NCI-H2171 (cell line): ENCODE measurements around the gene PRTG.
"Not testable (repeated sequence)": the region's sequence is repeated elsewhere in the genome, so short reads cannot be mapped to it uniquely, and the experiment has no call there.

Source experiments
- DNase-seq: peaks from one replicate; lab custom pipeline; 2025; lab: John Stamatoyannopoulos, UW

Gene PRTG

DNA sequence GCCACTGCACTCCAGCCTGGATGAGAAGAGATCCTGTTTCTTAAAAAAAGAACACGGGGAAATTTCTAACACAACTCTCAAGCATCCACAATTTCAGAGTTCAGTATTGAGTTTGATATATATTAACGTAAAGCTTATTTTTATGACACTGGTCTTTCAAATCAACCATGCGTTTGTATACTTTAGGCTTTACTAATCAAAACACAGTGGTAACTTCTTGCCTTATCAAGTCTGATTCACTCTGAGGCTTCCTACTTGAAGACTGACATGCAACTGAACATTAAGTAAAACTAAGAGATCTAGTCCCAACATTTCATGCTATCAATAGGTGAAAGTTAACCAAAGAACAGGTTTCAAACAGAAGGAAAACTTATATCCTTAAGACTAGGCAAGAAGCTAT is 46.7 kb downstream of the PRTG start:
- DNase-seq, result no peak

DNA sequence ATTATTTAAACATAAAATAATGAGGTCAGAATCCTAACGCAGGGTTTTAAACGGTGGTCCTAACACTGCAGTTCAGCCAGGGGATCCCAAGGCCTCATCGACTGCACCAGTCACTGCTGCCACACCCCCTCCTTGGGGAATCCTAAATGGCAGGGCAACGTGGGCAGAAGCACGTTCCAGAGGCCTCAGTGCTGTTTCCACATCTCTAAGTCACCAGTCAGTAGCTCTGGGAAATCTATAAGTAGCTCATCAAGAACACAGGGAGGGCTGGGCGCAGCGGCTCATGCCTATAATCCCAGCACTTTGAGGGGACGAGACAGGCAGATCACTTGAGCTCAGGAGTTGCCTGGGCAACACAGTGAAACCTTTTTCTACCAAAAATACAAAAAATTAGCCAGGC is 47.5 kb downstream of the PRTG start:
- no peak for DNase-seq

DNA sequence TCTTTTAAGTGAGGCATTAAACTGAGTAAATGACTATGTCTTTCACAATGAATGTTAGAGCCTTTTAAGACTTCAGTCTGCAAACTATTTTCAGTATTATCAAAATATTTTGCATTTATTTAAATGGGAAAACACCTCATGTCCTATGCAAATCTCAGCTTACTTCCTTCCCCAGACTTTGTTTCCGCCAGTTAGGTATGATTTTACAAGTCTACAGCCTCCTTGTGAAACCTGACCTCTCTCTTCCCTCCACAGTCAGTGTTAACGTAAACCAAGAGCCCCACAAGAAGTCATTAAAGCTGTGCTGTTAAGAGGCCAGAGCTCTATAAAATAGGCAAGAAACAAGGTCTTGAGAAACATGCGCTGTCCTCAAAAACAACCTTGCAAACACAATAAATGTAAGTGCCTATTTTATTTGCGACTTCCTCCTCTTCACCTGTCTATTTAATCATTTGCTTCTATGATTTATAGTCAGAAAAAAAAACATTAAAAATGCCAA is 48.3 kb downstream of the PRTG start:
- peak; percentile 16 for DNase-seq

GRCh38 chr15:55693116-55693515 is 49.8 kb downstream of the PRTG start:
- not testable (repeated sequence) for DNase-seq

DNA sequence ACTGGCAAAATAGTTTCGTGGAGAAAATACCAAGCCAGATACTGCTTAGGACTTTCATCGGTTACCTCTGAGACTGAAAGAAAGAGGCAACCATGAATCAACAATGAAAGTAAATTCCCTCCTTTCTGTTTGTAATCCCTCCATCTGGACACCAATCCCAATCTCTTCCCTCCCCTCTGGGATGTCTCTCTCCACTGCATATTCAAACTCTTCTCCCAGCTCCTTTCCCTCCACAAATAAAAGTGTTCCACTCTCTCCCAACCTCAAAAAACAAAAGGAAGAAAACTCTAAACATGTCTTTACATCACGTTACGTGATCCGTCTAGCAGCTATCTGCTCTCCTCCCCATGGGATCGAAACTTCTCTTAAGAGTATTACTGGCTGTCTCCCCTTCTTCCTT is 55.2 kb downstream of the PRTG start:
- no peak for DNase-seq

DNA sequence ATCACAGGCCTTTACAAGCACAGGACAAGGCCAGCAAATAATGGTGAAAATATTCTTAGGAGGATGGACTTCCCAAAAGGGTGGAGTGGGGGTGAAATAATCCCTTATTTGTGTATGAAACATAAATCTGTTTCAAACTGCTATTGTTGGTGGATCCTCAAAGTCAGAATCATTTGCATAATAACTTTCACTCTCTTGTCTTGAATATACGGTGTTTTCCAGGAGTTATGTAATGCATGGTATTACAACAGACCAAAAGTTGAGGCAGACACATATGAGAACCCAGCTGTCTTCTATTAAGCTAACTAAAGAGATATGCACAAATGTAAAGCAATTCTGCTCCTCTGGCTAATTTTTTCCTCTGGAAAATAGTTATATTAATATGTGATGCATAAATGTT is 57.7 kb downstream of the PRTG start:
- DNase-seq, result no peak

- DNase-seq, result no peak
These were observed 59.6 kb downstream of the PRTG start for GRCh38 chr15:55683376-55683775.

DNA sequence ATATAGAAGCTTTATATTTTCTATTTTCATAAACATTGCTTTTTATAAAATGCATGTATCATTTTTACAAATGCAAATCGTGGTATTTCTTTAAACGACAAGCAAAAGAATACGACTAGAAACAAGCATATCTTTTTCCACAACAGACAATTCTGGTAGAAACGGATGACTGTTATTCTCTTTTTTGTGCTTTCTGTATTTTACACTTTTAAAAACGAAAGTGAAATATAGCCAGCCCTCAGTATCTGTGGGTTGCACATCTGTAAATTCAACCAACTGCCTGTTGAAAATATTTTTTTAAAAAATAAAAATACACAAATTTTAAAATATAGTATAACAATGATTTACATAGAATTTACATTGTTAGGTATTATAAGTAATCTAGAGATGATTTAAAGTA is 61.3 kb downstream of the PRTG start:
- no peak for DNase-seq

GRCh38 chr15:55676507-55676906 is 66.4 kb downstream of the PRTG start:
- DNase-seq, result no peak

GRCh38 chr15:55673287-55673686 is 69.7 kb downstream of the PRTG start:
- DNase-seq, result no peak

- no peak for DNase-seq
These were observed 73.7 kb downstream of the PRTG start for GRCh38 chr15:55669270-55669669.

- DNase-seq, result no peak
These were observed 77.2 kb downstream of the PRTG start for GRCh38 chr15:55665605-55666227.

DNA sequence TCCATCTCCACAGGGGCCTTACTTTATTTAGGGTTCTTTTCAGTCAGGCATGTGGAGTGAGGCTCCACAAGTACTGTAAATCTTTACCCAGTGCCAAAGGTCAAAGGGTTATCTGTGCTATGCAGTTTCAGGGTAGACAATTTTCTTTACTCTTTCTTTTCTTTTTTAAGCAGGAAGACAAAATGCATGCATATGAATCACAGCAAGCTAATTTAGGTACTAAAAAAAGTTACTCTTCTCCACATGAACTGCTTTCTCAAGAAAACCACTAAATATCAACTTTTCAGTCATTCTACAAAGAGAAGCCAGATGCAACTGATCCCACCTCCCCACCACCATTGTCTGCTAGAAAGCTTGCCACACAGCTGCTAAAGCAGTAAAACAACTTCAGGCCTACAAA is 81.5 kb downstream of the PRTG start:
- no peak for DNase-seq

DNA sequence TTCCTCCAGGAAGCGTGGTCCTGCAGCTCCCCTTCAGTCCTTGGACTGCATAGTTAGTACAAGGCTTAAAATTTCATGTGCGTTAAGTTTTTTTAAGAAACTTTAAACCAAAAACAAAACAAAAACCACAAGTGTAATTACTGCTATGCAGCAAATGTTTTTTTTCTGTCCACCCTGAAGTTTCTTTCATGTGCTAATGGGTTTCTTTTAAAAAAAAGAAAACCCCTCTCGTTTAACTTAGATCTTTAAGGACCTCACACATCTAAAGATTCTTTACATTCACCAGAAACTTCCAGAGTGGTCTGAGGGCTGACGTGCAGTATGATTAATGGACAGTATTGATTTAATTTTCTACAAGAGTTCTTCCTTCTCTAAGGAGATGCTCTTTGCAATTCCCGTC is 82.8 kb downstream of the PRTG start:
- no peak for DNase-seq

GRCh38 chr15:55659481-55659880 is 83.5 kb downstream of the PRTG start:
- no peak for DNase-seq

GRCh38 chr15:55658886-55659285 is 84.1 kb downstream of the PRTG start:
- DNase-seq, result no peak

DNA sequence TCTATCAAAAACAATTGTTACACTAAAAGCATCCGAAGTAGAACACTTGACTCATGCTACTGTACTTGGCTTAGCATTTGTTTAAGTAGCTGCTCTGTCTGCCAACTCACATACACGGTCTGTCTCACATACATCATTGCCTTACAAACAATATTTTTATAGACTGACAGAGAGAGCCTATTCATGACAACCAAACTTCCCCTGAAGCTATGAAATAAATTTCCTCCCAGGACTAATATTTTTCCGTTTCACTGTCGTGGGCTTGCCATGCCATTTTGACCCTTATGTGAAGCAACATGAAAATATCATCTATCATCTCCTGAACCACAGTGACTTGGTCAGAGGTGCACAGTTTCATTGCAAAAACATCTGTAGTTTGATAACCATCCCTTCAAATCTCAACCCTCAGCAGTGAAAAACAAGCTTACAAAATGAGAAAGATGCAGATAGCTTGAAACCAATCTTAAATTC is 88.4 kb downstream of the PRTG start:
- DNase-seq, result no peak

DNA sequence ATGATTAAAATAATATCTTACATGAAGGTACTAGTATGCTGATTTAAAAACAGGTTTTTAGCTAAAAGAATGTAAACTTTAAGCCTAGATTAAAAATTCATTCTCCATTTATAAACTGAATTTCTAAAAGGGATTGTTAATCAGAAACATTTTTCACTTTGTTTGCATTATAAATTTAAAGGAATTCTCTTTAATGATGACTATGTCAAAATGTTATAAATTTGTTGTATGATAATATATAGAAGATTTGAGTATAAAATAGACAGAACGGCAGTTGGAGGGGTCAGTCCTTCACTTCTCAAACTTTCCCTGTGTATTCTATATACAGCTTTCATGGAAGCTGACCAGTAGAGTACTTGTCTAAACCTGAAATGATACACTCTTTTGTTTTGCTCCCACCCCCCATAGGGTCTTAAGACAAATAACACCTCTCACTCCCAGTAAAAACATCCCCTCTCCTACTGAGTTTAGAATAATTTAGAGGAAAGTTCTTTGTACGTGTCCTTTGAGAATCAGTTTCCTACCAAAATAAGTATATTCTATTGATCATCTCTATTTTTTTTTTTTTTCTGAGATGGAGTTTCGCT is 90.0 kb downstream of the PRTG start:
- no peak for DNase-seq

GRCh38 chr15:55652359-55652758 is 90.6 kb downstream of the PRTG start:
- DNase-seq, result no peak

DNA sequence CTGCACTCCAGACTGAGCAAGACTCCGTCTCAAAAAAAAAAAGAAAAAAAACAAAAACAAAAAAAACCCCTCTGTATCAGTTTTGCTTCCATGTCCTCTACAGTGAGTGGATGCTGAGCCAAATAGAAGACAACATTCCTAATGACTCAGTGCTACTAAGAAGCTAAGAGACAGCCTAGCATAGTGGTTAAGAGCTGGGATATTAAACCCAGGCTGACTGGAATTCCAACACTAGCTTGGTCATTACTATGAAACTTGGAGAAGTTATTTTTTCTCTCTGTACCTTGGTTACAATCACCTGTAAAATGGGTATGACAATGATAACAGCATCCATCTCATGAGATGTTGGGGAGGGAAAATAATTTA is 93.9 kb downstream of the PRTG start:
- no peak for DNase-seq

DNA sequence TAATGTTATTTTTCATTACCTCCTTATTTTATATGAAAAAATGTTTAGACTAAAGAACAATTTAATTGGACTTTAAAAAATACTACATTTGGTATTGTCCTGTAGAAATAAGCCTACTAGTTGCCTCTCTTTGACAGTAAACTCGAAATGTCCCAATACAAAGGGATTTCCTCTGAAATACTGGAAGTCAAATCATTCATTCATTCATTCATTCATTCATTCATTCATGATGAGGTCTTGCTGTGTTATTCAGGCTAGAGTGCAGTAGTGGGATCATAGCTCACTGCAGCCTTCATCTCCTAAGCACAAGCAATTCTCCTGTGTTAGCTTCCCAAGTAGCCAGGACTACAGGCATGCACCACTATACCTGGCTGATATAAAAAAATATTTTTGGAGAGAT is 104.2 kb downstream of the PRTG start:
- DNase-seq, result no peak

- no peak for DNase-seq
These were observed 105.9 kb downstream of the PRTG start for GRCh38 chr15:55637086-55637485.

GRCh38 chr15:55633731-55634130 is 109.2 kb downstream of the PRTG start:
- no peak for DNase-seq

GRCh38 chr15:55632434-55632833 is 110.5 kb downstream of the PRTG start:
- no peak for DNase-seq
